ENCODE measurements around the gene DEFB131B.
"Not testable (repeated sequence)": the region's sequence is repeated elsewhere in the genome, so short reads cannot be mapped to it uniquely, and the experiment has no call there.

Gene DEFB131B

DNA sequence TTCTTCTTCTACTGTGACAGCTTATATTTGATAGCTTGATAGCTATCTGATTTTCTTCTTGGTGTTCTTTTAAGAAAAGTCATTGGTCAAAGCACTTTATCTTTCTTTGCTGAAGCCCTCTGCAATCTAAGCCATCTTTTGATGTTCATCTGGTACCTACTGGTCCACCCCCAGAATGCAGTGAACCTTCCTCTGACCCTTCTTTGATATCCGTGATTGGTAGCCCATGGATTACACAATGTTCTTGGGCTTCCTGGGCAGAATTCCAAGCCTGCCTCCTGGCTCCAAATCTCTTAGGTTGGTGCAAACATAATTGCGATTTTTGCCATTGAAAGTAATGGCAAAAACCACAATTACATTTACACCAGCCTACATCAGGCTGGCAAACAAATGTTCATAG lies 2.0 kb upstream of the DEFB131B start:
- H3K27me3 ChIP-seq (ENCODE audit: insufficient read depth, low read length); H3K36me3 ChIP-seq (ENCODE audit: insufficient read depth, low read length); H3K4me3 ChIP-seq (ENCODE audit: low read length); H3K9me3 ChIP-seq (ENCODE audit: low read length); H3K4me1 ChIP-seq (ENCODE audit: insufficient read depth, low read length); H2AFZ ChIP-seq (ENCODE audit: low read depth, low read length): not testable (repeated sequence)

DNA sequence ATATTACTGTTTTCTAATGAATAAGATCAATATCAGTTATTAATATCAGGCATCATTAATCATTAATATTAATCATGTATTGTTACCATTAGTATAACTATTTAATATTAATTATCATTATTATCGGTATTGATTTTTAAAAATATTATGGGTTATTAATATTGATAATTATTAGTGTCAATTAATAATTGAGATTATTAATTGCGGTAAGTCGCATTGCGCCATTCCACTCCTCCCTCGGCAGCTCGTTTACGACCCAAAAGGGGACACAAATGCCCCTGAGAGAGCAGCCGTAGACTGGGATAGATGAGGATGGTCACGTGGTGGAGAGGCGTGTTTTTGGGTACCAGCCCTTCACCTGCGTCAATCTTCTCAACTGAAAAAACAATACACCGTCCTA lies 7.6 kb downstream of the DEFB131B start:
- not testable (repeated sequence) for H3K27me3 ChIP-seq (ENCODE audit: insufficient read depth, low read length)

DNA sequence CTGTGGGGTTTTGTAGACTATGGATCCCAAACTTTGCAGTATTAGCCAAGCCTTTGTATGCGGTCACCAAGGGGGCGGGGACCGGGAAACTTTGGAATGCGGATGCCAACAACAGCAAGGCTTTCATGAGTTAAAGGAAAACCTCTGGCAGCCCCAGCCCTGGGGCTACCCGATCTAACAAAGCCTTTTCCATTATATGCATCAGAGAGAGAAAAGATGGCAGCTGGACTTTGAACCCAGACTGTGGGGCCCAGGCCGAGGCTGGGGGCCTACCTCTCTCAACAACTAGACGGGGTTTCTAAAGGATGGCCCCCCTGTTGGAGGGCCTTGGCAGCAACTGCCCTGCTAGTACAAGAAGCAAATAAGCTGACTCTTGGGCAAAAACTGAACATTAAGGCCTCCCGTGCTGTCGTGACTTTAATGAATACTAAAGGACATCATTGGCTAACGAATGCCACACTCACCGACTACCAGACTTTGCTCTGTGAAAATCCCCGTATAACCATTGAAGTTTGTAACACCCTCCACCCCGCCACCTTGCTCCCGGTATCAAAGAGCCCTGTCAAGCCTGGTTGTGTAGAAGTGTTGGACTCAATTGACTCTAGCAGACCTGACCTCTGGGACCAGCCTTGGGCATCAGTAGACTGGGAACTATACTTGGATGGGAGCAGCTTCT lies 10.2 kb downstream of the DEFB131B start:
- H3K27me3 ChIP-seq (ENCODE audit: insufficient read depth, low read length); H3K9me3 ChIP-seq (ENCODE audit: low read length); H3K4me3 ChIP-seq (ENCODE audit: low read length); H2AFZ ChIP-seq (ENCODE audit: low read depth, low read length); H3K36me3 ChIP-seq (ENCODE audit: insufficient read depth, low read length); H3K4me1 ChIP-seq (ENCODE audit: insufficient read depth, low read length): not testable (repeated sequence)

More for the DNA sequence above, 7.6 kb downstream of the DEFB131B start:
- H3K4me1 ChIP-seq (ENCODE audit: insufficient read depth, low read length); H3K9me3 ChIP-seq (ENCODE audit: low read length); H3K4me3 ChIP-seq (ENCODE audit: low read length); H3K36me3 ChIP-seq (ENCODE audit: insufficient read depth, low read length); H2AFZ ChIP-seq (ENCODE audit: low read depth, low read length): not testable (repeated sequence)

DNA sequence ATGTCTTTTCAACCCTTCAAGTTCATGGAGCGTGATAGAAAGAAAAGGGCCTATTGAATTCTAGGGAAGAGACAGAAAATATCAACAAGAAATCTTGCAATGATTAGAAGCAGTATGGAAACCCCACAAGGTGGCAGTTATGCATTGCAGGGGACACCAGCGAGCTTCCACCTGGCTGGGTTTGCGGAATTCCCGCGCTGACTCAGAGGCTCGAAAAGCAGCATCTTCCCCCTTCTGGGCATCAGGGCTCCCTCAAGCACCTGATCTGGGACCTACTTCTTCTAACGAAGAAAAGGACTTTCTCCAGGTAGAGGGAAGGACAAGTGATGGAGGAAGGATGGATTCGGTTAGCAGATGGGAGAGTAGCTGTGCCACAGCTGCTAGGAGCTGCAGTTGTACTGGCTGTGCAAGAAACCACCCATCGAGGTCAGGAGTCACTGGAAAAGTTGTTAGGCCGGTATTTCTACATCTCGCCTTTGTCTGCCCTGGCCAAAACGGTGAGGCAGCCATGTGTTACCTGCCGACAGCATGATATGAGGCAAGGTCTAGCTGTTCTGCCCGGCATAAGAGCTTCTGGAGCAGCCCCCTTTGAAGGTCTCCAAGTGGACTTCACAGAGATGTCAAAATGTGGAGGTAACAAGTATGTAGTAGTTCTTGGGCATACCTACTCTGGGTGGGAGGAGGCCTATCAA lies 11.1 kb downstream of the DEFB131B start:
- not testable (repeated sequence) for H2AFZ ChIP-seq (ENCODE audit: low read depth, low read length); H3K9me3 ChIP-seq (ENCODE audit: low read length); H3K4me3 ChIP-seq (ENCODE audit: low read length); H3K27me3 ChIP-seq (ENCODE audit: insufficient read depth, low read length); H3K4me1 ChIP-seq (ENCODE audit: insufficient read depth, low read length); H3K36me3 ChIP-seq (ENCODE audit: insufficient read depth, low read length)

DNA sequence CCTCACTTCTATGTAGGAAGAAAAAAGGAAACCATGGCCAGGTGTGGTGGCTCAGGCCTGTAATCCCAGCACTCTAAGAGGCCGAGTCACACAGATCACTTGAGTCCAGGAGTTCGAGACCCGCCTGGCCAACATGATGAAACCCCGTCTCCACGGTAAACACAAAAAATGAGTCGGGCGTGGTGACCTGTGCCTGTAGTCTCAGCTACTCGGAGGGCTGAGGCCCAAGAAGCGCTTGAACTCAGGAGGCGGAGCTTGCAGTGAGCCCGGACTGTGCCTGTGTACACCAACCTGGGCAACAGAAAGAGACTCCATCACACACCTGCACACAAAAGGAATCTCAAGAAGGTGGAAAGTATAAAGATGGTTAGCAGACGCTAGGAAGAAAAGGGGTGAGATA lies 17.7 kb downstream of the DEFB131B start:
- peaks cover 5% of the 10 kb centered on the region for H3K9me3 ChIP-seq (ENCODE audit: low read length)
- H3K27me3 ChIP-seq (ENCODE audit: insufficient read depth, low read length), result no peaks in the 10 kb centered on the region
- peaks cover 2% of the 10 kb centered on the region for H3K36me3 ChIP-seq (ENCODE audit: insufficient read depth, low read length)
- no peaks in the 10 kb centered on the region for H3K4me1 ChIP-seq (ENCODE audit: insufficient read depth, low read length)
- no peak overlapping the region for H3K4me3 ChIP-seq (ENCODE audit: low read length)
- H2AFZ ChIP-seq (ENCODE audit: low read depth, low read length), result no peak overlapping the region

DNA sequence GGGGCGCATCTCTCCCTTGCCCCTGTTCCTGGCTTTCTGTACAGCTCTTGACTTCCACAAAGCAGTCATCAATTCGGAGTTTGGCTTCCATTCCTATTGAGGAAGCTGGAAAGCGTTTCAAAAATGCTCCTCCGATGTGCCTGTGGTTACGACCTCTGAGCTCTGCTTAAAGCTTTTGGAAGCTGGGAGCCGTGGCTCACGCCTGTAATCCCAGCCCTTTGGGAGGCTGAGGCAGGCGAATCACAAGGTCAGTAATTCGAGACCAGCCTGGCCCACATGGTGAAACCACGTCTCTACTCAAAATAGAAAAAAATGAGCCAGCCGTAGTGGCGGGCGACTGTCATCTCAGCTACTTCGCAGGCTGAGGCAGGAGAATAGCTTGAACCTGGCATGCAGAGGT lies 22.9 kb downstream of the DEFB131B start:
- H3K36me3 ChIP-seq (ENCODE audit: insufficient read depth, low read length); H3K27me3 ChIP-seq (ENCODE audit: insufficient read depth, low read length); H3K4me1 ChIP-seq (ENCODE audit: insufficient read depth, low read length); H3K9me3 ChIP-seq (ENCODE audit: low read length); H3K4me3 ChIP-seq (ENCODE audit: low read length); H2AFZ ChIP-seq (ENCODE audit: low read depth, low read length): not testable (repeated sequence)

DNA sequence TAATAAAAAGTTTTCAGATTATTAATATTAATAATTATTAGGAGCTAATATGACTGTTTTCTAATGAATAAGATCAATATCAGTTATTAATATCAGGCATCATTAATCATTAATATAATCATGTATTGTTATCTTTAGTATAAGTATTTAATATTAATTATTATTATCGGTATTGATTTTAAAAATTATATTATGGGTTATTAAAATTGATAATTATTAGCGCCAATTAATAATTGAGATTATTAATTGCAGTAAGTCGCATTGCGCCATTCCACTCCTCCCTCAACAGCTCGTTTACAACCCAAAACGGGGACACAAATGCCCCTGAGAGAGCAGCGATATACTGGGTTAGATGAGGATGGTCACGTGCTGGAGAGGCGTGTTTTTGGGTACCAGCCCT lies 30.0 kb downstream of the DEFB131B start:
- Histone ChIP-seq H3K36me3 (ENCODE audit: insufficient read depth, low read length) (peaks cover 17% of the 10 kb centered on the region), H3K4me3 (ENCODE audit: low read length) (no peak overlapping the region), H3K4me1 (ENCODE audit: insufficient read depth, low read length) (no peaks in the 10 kb centered on the region), H3K27me3 (ENCODE audit: insufficient read depth, low read length) (no peaks in the 10 kb centered on the region), H2AFZ (ENCODE audit: low read depth, low read length) (no peak overlapping the region), H3K9me3 (ENCODE audit: low read length) (no peaks in the 10 kb centered on the region)

DNA sequence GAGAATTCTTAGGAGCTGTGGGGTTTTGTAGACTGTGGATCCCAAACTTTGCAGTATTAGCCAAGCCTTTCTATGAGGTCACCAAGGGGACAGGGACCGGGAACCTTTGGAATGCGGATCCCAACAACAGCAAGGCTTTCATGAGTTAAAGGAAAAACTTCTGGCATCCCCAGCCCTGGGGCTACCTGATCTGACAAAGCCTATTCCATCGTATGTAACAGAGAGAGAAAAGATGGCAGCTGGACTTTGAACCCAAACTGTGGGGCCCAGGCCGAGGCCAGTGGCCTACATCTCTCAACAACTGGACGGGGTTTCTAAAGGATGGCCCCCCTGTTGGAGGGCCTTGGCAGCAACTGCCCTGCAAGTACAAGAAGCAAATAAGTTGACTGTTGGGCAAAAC lies 32.5 kb downstream of the DEFB131B start:
- not testable (repeated sequence) for H3K27me3 ChIP-seq (ENCODE audit: insufficient read depth, low read length); H3K4me1 ChIP-seq (ENCODE audit: insufficient read depth, low read length); H2AFZ ChIP-seq (ENCODE audit: low read depth, low read length); H3K9me3 ChIP-seq (ENCODE audit: low read length); H3K4me3 ChIP-seq (ENCODE audit: low read length)
- H3K36me3 ChIP-seq (ENCODE audit: insufficient read depth, low read length), result peaks cover 27% of the 10 kb centered on the region

DNA sequence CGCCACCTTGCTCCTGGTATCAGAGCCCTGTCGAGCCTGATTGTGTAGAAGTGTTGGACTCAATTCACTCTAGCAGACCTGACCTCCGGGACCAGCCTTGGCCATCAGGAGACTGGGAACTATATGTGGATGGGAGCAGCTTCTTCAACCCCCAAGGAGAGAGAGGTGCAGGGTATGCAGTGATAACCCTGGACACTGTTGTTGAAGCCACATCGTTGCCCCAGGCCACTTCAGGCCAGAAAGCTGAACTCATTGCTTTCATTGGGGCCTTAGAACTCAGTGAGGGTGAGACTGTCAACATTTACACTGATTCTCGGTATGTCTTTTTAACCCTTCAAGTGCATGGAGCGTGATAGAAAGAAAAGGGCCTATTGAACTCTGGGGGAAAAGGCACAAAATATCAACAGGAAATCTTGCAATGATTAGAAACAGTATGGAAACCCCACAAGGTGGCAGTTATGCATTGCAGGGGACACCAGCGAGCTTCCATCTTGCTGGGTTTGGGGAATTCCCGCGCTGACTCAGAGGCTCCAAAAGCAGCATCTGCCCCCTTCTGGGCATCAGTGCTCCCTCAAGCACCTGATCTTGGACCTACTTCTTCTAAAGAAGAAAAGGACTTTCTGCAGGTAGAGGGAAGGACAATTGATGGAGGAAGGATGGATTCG lies 33.2 kb downstream of the DEFB131B start:
- not testable (repeated sequence) for H3K27me3 ChIP-seq (ENCODE audit: insufficient read depth, low read length); H3K4me3 ChIP-seq (ENCODE audit: low read length); H3K9me3 ChIP-seq (ENCODE audit: low read length); H3K4me1 ChIP-seq (ENCODE audit: insufficient read depth, low read length); H2AFZ ChIP-seq (ENCODE audit: low read depth, low read length)
- peaks cover 32% of the 10 kb centered on the region for H3K36me3 ChIP-seq (ENCODE audit: insufficient read depth, low read length)

DNA sequence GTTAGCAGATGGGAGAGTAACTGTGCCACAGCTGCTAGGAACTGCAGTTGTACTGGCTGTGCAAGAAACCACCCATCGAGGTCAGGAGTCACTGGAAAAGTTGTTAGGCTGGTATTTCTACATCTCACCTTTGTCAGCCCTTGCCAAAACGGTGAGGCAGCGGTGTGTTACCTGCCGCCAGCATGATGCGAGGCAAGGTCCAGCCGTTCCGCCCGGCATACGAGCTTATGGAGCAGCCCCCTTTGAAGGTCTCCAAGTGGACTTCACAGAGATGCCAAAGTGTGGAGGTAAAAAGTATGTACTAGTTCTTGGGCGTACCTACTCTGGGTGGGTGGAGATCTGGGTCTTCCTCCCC lies 33.7 kb downstream of the DEFB131B start:
- not testable (repeated sequence) for H3K4me3 ChIP-seq (ENCODE audit: low read length); H3K9me3 ChIP-seq (ENCODE audit: low read length); H3K27me3 ChIP-seq (ENCODE audit: insufficient read depth, low read length); H3K4me1 ChIP-seq (ENCODE audit: insufficient read depth, low read length); H2AFZ ChIP-seq (ENCODE audit: low read depth, low read length)
- peaks cover 34% of the 10 kb centered on the region for H3K36me3 ChIP-seq (ENCODE audit: insufficient read depth, low read length)

DNA sequence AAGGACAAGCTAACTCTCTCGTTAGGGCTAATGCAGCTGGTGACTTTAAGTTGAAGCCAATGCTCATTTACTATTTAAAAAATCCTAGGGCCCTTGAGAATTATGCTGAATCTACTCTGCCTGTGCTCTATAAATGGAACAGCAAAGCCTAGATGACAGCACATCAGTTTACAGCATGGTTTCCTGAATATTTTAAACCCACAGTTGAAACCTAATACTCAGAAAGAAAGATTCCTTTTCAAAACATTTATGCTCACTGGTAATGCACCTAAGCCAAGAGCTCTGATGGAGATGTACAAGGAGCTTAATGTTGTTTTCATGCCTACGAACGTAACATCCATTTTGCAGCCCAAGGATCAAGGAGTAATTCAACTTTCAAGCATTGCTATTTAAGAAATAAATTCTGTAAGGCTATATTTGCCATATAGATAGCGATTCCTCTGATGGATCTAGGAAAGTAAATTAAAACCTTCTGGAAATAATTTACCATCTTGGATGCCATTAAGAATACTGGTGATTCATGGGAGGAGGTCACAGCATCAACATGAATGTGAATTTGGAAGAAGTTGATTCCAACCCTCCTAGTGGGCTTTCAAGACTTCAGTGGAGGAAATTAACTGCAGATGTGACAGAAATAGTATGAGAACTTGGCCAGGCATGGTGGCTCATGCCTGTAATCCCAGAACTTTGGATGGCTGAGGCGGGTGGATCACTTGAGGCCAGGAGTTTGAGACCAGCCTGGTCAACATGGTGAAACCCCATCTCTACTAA lies 35.7 kb downstream of the DEFB131B start:
- no peak overlapping the region for H2AFZ ChIP-seq (ENCODE audit: low read depth, low read length)

DNA sequence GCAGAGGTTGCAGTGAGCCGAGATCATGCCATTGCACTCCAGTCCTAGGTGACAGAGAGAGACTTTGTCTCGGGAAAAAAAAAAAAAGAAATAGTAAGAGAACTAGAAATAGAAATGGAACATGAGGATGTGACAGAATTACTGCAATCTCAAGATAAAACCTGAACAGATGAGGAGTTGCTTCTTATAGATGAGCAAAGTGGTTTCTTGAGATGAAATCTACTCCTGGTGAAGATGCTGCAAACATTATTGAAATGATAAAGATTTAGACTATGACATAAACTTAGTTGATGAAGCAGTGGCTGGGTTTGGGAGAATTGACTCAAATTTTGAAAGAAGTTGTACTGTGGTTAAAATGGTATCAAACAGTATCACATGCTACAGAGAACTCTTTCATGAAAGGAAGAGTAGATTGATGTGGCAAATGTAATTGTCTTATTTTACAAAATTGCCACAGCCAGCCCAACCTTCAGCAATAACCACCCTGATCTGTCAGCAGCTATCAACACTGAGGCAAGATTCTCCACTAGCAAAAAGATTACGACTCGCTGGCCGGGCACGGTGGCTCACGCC lies 36.5 kb downstream of the DEFB131B start:
- Histone ChIP-seq H2AFZ (ENCODE audit: low read depth, low read length) (no peak overlapping the region), H3K9me3 (ENCODE audit: low read length) (no peaks in the 10 kb centered on the region), H3K4me1 (ENCODE audit: insufficient read depth, low read length) (no peaks in the 10 kb centered on the region), H3K27me3 (ENCODE audit: insufficient read depth, low read length) (no peaks in the 10 kb centered on the region), H3K36me3 (ENCODE audit: insufficient read depth, low read length) (peaks cover 37% of the 10 kb centered on the region), H3K4me3 (ENCODE audit: low read length) (no peak overlapping the region)

More for the DNA sequence above, 35.7 kb downstream of the DEFB131B start:
- peaks cover 37% of the 10 kb centered on the region for H3K36me3 ChIP-seq (ENCODE audit: insufficient read depth, low read length)
- no peaks in the 10 kb centered on the region for H3K27me3 ChIP-seq (ENCODE audit: insufficient read depth, low read length)
- H3K4me1 ChIP-seq (ENCODE audit: insufficient read depth, low read length), result no peaks in the 10 kb centered on the region
- no peak overlapping the region for H3K4me3 ChIP-seq (ENCODE audit: low read length)
- no peaks in the 10 kb centered on the region for H3K9me3 ChIP-seq (ENCODE audit: low read length)

DNA sequence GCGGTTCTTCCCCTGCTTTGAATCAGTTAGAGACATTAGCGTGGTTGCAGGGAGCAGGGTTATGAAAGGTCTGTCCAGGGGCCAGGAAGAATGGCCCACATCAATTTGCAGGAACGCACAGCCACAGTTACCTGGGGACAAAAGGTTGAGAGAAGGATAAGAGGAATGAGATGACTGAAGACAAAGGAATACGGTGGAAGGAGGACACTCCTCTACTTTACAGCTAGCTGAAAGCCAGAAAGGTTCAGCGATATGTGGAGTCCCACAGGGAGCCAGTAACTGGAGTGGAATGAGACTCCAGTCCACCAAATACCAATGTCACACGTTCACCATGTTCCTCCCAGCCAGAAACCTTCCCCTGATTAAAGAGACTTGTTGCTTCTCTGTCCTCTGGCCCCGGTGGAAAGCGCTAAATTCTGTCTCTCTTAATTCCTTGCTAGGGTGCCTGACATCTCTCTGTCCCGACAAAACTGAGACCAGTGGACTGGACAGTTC lies 39.4 kb downstream of the DEFB131B start:
- H3K36me3 ChIP-seq (ENCODE audit: insufficient read depth, low read length), result peaks cover 31% of the 10 kb centered on the region
- H3K4me3 ChIP-seq (ENCODE audit: low read length), result no peak overlapping the region
- no peak overlapping the region for H2AFZ ChIP-seq (ENCODE audit: low read depth, low read length)
- no peaks in the 10 kb centered on the region for H3K4me1 ChIP-seq (ENCODE audit: insufficient read depth, low read length)
- H3K27me3 ChIP-seq (ENCODE audit: insufficient read depth, low read length), result no peaks in the 10 kb centered on the region
- H3K9me3 ChIP-seq (ENCODE audit: low read length), result no peaks in the 10 kb centered on the region

Measured in neuron (in vitro differentiated cells).